ENCODE measurements around the gene RPL7A.

The RPL7A gene

GRCh38 chr9:133341369-133342068 is 6.5 kb upstream of the RPL7A start:
- no peak for TF ChIP-seq GABPA (IDR thresholded peaks at IDR 0.05; ENCODE audit: low read depth)
- TF ChIP-seq REST (IDR thresholded peaks at IDR 0.05; ENCODE audit: insufficient replicate concordance, low read depth), result no peak
- no peak for TF ChIP-seq CTCF (IDR thresholded peaks at IDR 0.05; ENCODE audit: insufficient read depth, low read length)
- peak; percentile 51; the same call in 1 of the 2 replicates for TF ChIP-seq SPI1 (IDR thresholded peaks at IDR 0.05; ENCODE audit: borderline replicate concordance, low read depth)
- peak; percentile 83 for TF ChIP-seq POLR2AphosphoS5 (IDR thresholded peaks at IDR 0.05; ENCODE audit: low read depth)
- H3K27ac ChIP-seq (replicated peaks), result peak overlapping the region; percentile 56
- DNase-seq (ENCODE audit: low read depth in 1 of 2, low spot score in 1 of 2), result peak in 1 of 2 experiments; percentile 88
- H3K4me3 ChIP-seq (replicated peaks; ENCODE audit: insufficient read depth, low read length), result no peak overlapping the region
- no peaks in the 10 kb centered on the region for H3K27me3 ChIP-seq (ENCODE audit: insufficient read depth, poor library complexity, severe bottlenecking)

DNA sequence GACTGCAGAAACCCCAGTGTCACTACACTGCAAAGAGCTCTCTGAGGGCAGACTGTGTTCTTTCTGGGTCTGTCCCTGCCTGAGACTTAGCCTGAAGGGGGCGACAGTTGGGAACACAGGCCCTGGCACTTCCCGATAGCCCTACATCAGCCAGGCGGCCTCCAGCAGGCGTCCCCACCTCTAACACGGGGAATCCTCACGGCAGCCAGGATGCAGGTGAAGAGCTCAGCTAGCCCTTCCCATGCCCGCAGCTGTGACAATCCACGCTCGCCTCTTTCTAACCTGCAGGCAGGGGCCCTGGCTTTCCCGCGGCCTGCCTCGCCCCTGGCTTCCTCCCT is 6.0 kb upstream of the RPL7A start:
- TF ChIP-seq POLR2AphosphoS5 (IDR thresholded peaks at IDR 0.05; ENCODE audit: low read depth), result 0 out of 2 replicates have a peak, but pooled peaks have one; percentile 1
- TF ChIP-seq REST (IDR thresholded peaks at IDR 0.05; ENCODE audit: insufficient replicate concordance, low read depth), result no peak
- TF ChIP-seq SPI1 (IDR thresholded peaks at IDR 0.05; ENCODE audit: borderline replicate concordance, low read depth), result no peak
- no peak for TF ChIP-seq GABPA (IDR thresholded peaks at IDR 0.05; ENCODE audit: low read depth)
- no peaks in the 10 kb centered on the region for H3K27me3 ChIP-seq (ENCODE audit: insufficient read depth, poor library complexity, severe bottlenecking)
- H3K27ac ChIP-seq (replicated peaks), result peak overlapping the region; percentile 56
- H3K4me3 ChIP-seq (replicated peaks; ENCODE audit: insufficient read depth, low read length), result no peak overlapping the region
- DNase-seq (ENCODE audit: low read depth in 1 of 2, low spot score in 1 of 2), result no peak

- TF ChIP-seq GABPA (IDR thresholded peaks at IDR 0.05; ENCODE audit: low read depth), result no peak
- no peak for TF ChIP-seq REST (IDR thresholded peaks at IDR 0.05; ENCODE audit: insufficient replicate concordance, low read depth)
- TF ChIP-seq POLR2AphosphoS5 (IDR thresholded peaks at IDR 0.05; ENCODE audit: low read depth), result no peak
- no peak for TF ChIP-seq CTCF (IDR thresholded peaks at IDR 0.05; ENCODE audit: insufficient read depth, low read length)
- TF ChIP-seq SPI1 (IDR thresholded peaks at IDR 0.05; ENCODE audit: borderline replicate concordance, low read depth), result no peak
- no peaks in the 10 kb centered on the region for H3K27me3 ChIP-seq (ENCODE audit: insufficient read depth, poor library complexity, severe bottlenecking)
- peak overlapping the region; percentile 56 for H3K27ac ChIP-seq (replicated peaks)
- DNase-seq (ENCODE audit: low read depth in 1 of 2, low spot score in 1 of 2), result no peak
- no peak overlapping the region for H3K4me3 ChIP-seq (replicated peaks; ENCODE audit: insufficient read depth, low read length)
Measured at GRCh38 chr9:133342570-133342969, 5.4 kb upstream of the RPL7A start.
